Sigmoid colon (tissue), 4 donors: ENCODE results near the gene ZDHHC12.

Experiments
- CTCF ChIP-seq, 4 experiments: fragments of 450-650 bp in 3 of 4; fragments of 200-600 bp in 1 of 4; IDR thresholded peaks; one replicate each; pipeline ENCODE4 v1.5.1; 2016 to 2019; ENCODE audit warnings: antibody characterized with exemption in 4 of 4, mild to moderate bottlenecking in 3 of 4, moderate library complexity in 2 of 4
- EP300 ChIP-seq, 4 donors: sonication (generic); formaldehyde crosslinking; IDR thresholded peaks; one replicate each; pipeline ENCODE4 v1.6.1; 2017; ENCODE audit warnings: antibody characterized with exemption in 4 of 4
- POLR2A ChIP-seq, 2 donors: fragments of 450-650 bp; IDR thresholded peaks; one replicate each; pipeline ENCODE4 v1.6.1; 2016; ENCODE audit warnings: antibody characterized with exemption in 2 of 2, mild to moderate bottlenecking in 2 of 2, moderate library complexity in 2 of 2
- POLR2AphosphoS5 ChIP-seq, 4 donors: sonication (generic); formaldehyde crosslinking; IDR thresholded peaks; one replicate each; pipeline ENCODE4 v1.6.1; 2017; ENCODE audit warnings: antibody characterized with exemption in 4 of 4

GRCh38 chr9:128722380-128723351 is 1.3 kb downstream of the ZDHHC12 start:
- TF ChIP-seq CTCF (IDR thresholded peaks at IDR 0.05), result no peak
- TF ChIP-seq POLR2A (IDR thresholded peaks at IDR 0.05), result no peak
- no peak for TF ChIP-seq POLR2AphosphoS5 (IDR thresholded peaks at IDR 0.05)
- no peak for TF ChIP-seq EP300 (IDR thresholded peaks at IDR 0.05)
